GM19463 (cell line): ENCODE measurements around the gene TNKS1BP1.

Experiments
- ATAC-seq: cut with Tn5 transposase; IDR thresholded peaks from one replicate; pipeline ENCODE4 v1.9.1; 2021; ENCODE audit warnings: mild to moderate bottlenecking, moderate library complexity; ENCODE audit not compliant: unreplicated experiment

The TNKS1BP1 gene

DNA sequence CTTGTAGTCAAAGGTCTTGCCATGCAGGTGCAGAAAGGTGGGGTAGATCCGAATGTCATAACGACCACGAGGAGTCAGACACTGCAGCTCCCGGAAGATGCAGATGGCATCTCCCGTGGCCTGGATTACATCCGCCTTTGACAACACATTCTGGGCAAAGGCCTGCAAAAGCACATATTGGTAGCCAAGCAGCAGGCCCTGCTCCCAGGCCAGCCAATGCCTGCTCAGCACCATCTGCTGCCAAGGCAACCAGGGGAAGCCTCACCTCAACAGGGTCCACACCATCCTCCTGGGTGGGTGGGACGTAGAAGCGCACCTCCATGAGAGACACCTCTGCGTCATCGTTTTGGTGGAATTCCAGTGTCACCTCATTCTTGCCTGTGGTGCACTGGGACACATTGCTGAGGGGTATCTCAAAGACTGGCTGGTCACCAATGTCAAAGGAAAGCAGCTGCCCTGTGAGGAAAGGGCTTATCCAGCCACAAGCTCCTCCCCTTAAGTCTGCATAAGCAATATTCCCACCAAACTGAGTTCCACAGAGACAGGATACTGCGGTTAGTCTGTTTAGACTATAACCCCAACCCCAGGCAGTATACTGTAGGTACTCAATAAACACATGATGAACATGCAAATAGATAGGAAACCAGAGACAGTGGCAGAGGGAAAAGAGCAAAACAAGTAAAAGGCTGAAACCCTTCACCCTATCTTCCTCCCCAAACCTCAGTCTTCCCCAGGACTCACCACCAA lies 8.1 kb upstream of the TNKS1BP1 start:
- no peak for ATAC-seq

- no peak for ATAC-seq
Observed at GRCh38 chr11:57331720-57332119, 7.0 kb upstream of the TNKS1BP1 start.

DNA sequence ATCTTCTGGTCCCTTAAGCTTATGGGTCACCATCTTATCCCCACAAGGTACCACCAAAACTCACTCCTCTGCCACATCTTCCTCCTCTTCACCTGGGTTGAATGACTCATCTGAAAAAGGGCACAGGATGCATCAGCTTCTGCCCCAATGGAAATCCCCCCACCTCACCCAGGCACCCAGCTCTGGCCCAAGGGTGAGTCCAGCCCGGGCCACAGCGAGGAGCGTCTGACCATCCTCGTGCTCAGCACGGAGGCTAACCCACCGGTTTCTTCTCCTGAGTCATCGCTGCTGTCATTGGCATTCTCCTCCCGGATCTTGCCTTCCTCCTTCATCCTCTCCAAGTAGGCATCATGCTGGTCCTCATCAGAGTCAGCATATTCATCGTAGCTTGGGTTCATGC lies 5.3 kb upstream of the TNKS1BP1 start:
- ATAC-seq: peak; percentile 19

DNA sequence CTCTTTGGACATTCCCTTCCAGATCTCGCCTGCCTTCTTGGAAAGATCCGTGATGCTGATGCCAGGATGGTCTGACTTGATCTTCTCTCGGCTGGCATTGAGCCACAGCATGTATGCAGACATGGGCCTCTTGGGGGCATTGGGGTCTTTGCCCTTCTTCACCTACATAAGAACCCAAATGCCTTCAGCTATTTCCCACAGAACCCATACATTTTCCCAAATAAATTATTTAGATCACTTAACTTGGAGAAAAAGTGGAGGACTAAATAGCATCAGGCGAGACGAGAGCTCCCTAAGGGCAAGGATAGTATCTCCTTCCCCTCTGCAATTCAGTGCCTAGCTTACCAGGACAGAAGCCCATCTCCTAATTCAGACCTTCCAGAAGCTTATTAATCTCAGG lies 3.0 kb upstream of the TNKS1BP1 start:
- ATAC-seq: no peak

GRCh38 chr11:57325735-57326048 lies 940 bp upstream of the TNKS1BP1 start:
- ATAC-seq: no peak

- no peak for ATAC-seq
Observed at GRCh38 chr11:57324154-57324885, 432 bp downstream of the TNKS1BP1 start.

GRCh38 chr11:57323855-57324153 lies 948 bp downstream of the TNKS1BP1 start:
- ATAC-seq: no peak

DNA sequence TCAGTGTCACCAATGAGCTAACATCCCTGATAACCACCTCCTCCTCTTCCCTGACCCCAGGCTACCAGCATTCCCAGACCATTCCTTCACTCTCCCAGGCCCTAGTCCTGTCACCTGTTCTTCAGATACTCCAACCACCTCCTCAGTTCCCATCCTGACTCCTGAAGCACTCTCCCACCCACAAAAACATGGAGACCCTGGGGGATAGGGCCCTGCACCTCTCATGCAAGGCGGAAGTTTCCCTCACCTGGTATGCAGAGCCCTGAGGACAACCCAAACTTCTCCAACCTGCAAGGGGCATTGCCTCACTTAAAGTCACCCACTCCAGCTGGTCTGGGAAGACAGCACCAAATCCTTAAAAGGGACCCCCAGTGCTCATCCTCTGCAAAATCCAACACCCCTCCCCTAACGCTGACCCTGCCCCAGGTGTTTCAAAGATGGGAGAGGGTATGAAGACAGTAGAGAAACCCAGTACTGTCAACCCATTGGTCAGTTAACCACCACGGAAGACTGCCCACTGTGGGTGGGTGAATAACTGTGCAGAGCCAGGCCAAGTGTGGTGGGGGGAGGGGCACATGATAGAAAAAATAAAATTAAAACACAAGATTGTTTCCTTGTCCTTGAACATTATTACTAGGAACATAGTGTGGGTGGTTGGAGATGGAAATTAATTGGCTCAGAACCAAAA lies 1.4 kb downstream of the TNKS1BP1 start:
- ATAC-seq: no peak

DNA sequence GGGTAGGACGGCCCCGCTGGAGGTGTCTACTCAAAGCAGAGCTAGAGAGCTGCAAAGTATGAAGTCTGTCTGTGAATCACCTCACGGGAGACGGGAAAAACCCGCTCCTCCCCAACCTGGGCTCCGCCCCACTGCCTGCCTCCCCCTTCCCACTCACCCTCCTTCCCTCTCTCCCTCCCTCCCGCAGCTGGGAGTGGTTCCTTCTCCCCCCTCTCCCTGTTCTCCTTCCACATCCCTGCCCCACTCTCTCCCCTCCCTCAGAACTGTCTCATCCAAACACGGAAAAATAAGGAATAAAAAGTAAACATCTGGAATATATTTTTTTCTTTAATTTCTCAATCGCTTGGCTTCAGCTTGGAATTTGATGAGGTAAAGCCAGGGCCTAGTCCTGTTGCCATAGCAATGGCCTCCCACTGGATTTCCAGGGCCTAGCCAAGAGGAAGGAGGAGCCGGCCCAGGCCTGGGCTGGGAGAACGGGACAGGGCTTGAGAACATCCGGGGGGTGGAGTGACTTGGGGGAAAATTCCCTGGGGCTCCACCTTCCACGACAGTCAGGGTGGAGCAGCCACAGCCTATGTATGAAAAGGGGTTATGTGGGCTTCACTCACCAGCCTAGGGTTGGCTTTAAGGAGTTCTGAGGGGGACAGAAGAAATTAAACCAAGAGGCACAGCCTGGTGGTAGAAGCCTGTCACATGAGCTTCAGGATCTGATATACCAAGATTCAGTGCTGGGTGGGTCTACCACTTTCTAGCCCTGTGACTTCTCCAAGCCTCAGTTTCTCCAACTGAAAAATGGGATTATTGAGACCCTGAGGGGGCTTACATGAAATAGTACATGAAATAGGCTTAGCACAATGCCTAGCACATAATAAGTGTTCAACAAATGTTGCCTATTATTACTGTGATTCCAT lies 2.2 kb downstream of the TNKS1BP1 start:
- no peak for ATAC-seq

DNA sequence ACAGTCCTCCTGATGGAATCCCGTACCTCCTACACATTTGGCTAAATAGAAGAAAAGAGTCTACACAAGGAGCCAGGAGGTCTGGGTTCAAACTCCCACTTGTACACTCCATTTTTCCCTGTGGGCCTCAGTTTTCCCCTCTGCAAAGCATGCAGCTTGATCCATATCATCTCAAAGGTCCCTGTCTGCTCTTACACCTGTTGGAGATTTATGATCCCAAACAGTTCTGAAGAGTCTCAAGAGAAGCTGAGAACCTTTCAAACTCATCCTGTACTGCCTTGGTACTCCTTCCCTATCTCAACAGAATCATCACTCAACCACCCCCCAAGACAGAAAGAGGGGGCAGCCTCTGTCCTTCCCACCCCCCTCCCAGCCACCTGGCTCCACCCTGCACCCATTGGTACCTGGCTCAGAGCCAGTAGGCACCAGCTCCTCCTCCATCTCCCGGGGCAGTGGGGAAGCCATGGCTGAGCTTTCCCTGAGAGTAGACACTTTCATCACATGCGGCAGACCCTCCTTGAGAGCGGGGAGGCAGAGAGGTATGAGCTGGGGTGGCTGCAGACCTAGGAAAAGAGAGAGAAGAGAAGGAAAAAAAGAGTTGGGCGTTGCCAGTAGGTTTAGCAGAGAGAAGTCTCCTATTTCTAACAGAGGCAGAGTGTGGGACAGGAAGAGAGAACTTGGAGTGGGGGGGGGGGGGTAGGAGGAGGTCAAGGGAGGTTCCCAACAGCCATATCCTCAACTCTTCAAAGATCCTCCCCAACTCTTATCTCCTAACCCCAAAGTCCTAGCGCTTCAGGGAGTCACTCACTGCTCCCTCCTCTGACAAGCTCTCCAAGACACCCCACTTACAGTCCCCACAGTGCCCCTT lies 3.1 kb downstream of the TNKS1BP1 start:
- no peak for ATAC-seq

DNA sequence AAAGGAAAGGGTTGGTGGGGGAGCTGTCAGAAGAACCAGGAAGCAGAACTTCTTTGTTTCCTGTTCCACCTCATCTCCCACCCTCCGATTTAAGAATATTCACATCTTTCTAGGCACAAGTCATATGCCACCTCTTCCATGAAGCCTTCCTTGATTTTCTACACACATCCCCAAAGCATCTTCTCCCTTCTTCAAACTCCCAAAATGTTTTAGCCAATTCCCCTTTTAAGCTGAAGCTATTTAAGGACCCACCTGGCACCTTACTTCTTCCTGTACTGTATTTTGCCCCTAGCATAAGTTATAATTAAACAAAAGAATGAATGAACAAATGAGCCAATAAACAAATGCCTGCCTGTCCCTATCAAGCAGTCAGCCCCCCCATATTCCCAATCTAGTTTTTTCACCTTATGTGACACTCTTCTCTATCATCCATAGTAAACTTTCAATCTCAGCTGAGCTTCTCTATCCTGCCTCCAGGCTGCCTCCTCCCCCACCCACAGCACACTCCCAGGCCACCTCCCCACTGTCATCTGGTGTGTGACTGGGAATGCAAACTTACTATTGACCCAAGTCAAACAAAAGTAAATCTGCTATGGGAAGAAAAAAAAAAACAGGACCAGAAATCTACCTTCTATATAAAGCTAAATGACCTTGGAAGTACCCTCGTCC lies 3.9 kb downstream of the TNKS1BP1 start:
- no peak for ATAC-seq

GRCh38 chr11:57320067-57320718 lies 4.6 kb downstream of the TNKS1BP1 start:
- no peak for ATAC-seq

- no peak for ATAC-seq
Observed at GRCh38 chr11:57318178-57318577, 6.6 kb downstream of the TNKS1BP1 start.

GRCh38 chr11:57316017-57316416 lies 8.7 kb downstream of the TNKS1BP1 start:
- no peak for ATAC-seq

GRCh38 chr11:57315491-57315890 lies 9.3 kb downstream of the TNKS1BP1 start:
- no peak for ATAC-seq

DNA sequence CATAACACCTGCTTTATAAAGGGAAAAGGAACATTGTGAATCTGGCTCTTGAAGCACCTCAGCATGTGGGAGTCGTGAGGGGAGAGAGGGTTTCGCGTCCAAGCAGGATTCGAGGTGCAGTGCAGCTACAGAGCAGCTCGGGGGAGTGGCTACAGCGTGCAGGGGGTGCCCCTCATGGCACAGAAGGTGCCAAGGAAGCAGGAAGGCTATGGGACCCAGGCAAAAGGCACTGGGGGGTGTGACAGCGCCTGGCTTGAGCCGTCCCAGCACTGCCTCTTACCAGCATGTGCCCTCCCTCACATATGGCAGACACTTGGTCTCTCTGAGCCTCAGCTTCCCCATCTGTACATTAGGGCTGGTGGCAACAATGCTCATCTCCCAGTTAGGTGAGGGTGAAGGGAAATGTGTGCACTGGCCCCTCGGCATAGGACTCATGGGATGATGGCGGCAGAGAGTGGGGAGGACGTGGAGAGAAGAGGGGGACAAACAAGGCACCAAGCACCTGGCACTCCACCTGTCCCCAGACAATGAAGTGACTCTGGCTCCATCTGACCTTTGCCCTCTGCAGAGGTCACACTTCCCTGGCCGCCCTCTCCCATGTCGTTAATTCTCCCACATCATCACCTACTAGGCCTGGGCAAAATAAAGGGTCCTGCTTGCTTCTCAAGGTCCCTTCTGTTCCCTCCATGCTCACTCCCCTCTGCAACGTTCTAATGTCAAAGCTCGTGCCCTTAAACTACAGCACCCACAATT lies 10.4 kb downstream of the TNKS1BP1 start:
- no peak for ATAC-seq

- ATAC-seq: no peak
Observed at GRCh38 chr11:57313788-57314135, 11.0 kb downstream of the TNKS1BP1 start.

DNA sequence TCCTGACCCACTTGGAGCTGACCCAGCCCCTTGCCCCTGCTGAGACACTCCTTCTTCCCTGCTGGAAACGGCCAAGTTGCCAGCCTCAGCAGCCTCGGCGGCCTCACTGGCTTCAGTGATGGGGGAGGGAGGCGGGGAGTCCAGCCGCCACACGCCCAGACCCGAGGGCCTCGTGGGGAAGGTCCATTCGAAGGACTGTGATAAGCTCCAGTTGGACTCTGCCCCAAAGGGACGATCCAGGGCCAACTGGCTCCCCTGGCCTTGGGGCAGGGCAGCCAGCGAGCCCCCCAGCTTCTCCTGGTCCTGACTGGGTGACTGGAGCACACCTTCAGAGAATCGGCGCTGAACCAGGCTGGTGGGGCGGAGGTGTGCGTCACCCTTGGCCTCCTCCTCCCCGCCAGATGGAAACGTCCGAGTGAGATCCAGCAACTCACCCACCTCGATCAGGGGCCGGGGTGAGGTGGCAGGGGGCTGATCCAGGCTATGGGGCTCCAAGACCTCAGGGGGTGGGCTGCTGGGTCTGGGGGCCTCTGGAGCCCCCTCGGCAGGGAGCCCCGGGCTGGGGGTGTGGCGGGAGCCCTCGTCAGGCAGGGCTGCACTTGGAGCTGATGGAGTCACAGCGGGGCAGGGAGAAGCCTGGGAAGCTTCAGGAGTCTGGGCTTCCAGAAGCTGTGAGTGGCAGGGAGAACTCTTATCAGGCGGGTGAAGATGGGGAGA lies 11.5 kb downstream of the TNKS1BP1 start:
- ATAC-seq: no peak
